Globus pallidus (tissue), 1 donor: ENCODE results near the gene ZNF66.
A peak's percentile ranks its signal among the peaks of the same experiment; 100 is the strongest.
"Not testable (repeated sequence)": the region's sequence is repeated elsewhere in the genome, so short reads cannot be mapped to it uniquely, and the experiment has no call there.

Experiments
- DNase-seq: peaks from one replicate; pipeline ENCODE4 v3.0.0-alpha.2; 2015; ENCODE audit warnings: low spot score

ZNF66 gene

DNA sequence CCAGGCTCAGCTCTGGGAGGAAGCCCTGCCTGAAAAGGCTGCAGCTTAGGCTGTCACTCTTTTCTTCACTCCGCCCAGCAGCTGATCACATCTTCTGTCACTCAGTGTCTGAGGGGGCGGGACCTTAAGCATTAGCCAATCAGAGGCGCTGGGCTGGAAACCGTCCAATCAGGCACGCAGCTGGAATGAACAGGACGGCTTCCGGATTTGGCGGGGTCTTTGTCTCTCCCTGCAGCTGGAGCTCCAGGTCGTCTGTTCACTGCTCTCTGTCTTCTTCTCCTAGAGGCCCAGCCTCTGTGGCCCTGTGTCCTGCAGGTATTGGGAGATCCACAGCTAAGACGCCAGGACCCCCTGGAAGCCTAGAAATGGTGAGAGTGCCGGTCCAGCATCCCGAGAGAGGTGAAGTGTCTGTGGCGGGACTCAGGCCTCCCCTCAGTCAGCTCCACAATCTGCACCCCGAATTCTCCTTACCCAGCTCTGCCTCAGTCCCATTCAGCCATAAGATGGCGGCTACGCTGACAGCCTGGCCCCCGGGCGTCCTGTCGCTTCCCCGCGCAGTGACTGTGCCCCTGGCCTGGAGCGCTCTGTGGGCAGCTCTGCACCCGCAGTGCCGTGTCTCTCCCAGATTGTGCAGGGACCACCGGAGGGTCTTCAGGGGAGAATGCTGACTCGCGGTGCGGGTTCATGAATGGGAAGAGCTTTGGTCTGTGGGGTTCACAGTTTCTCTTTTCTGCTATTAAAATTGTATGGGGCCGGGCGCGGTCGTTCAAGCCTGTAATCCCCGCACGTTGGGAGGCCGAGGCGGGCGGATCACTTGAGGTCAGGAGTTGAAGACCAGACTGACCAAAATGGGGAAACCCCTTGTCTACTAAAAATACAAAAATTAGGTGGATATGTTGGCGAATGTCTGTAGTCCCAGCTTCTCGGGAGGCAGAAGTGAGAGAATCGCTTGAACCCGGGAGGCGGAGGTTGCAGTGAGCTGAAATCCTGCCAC is at the start of gene ZNF66:
Gene ZNF66 (plus strand): TSS at position 222 of the 994 bp plus-strand sequence. CDS start 144 bp downstream, at position 366.
- DNase-seq: peak; percentile 99

DNA sequence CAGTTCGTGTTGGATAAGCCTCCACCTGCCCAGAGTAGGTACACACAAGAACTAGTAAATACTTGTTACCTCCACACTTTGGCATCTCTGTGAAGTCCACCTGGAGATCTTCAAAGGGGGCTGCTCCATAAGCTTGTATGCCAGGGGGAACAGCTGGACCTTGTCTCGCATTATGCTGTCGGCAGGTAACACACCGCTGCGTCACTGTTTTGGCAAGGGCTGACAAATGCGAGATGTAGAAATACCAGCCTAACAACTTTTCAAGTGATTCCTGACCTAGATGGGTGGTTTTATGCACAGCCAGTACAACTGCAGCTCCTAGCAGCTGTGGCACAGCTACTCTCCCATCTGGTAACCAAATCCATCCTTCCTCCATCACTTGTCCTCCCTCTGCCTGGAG is 25.9 kb upstream of the ZNF66 start:
- not testable (repeated sequence) for DNase-seq

- not testable (repeated sequence) for DNase-seq
These were observed 23.8 kb upstream of the ZNF66 start for GRCh38 chr19:20752291-20752690.

- not testable (repeated sequence) for DNase-seq
These were observed 6.8 kb upstream of the ZNF66 start for GRCh38 chr19:20769225-20769736.

DNA sequence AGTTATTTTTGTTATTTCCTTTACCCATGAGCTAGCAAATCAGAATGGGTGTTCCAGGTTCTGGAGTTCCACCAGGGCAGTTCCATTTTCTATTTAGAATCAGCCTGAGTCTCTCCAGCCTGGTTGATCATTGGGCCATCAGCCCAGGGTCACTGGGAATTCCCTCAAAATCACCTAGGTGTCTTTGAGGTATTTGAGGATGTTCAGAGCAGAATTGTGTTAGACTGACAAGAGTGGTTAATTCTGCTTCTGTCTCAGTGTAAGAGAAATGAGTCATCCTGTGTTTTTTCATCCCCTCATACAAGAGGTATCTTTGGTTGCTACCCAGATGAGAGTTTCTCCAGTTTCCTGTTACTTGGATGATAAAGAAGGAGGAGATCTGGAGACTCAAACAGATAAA is 11.7 kb downstream of the ZNF66 start:
- no peak for DNase-seq

DNA sequence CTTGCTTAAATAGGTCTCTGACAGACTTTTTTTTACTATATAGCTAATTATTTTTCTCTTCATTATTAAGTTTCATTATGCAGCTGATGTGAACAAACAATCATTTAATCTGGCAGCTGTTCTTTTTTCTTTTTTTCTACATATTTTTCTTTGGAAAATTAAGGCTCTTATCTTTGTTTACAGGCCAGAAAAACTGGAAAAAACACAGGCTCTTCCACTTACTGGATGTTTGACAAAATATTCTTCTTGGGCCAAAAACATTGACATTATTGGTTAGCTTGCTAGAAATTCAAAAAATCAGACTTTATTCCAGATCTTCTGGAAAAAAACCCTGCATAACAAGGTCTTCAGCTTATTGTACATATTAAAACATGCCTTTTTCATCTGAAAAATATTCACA is 15.7 kb downstream of the ZNF66 start:
- DNase-seq: no peak

DNA sequence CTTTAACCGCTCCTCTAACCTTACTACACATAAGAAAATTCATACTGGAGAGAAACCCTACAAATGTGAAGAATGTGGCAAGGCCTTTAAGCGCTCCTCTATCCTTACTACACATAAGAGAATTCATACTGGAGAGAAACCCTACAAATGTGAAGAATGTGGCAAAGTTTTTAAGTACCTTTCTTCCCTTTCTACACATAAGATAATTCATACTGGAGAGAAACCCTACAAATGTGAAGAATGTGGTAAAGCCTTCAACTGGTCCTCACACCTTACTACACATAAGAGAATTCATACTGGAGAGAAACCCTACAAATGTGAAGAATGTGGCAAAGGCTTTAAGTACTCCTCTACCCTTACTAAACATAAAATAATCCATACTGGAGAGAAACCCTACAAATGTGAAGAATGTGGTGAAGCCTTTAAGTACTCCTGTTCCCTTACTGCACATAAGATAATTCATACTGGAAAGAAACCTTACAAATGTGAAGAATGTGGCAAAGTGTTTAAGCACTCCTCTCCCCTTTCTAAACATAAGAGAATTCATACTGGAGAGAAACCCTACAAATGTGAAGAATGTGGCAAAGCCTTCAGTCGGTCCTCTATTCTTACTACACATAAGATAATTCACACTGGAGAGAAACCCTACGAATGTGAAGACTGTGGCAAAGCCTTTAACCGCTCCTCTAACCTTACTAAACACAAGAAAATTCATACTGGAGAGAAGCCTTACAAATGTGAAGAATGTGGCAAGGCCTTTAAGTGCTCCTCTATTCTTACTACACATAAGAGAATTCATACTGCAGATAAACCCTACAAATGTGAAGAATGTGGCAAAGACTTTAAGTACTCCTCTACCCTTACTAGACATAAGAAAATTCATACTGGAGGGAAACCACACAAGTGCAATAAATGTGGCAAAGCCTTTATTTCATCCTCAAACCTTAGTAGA is 30.5 kb downstream of the ZNF66 start:
- not testable (repeated sequence) for DNase-seq

DNA sequence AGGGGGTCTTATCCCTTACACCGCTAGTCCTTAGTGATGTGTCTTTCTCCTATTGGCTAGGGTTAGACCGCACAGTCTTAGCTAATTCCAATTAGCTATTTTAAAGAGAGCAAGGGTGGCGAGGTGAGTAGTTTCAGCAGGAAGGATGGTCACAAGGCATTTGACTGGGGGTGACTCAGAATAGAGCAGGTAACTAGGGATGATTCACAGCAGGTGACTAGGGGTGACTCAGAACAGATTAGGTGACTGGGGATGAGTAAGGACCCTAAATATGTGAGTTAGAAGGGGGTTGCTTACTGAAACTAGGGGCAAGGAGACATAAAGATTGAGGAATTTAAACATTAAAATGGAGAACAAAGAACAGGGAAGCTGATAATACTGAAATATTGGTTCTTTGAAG is 64.3 kb downstream of the ZNF66 start:
- DNase-seq: no peak
